IgD-negative memory B cell (primary cell): Measurements from ENCODE around the gene MORF4L1. TPM values are rescaled to one million over a fixed set of nuclear protein-coding genes. Genes with fewer than 3 reads are reported as not detected.

Source experiments
- polyA plus RNA-seq: library from polyadenylated mRNA; unstranded; fragments of 300-500 nt; fragmentation: Illumina TruSeq; gene quantifications from one replicate; pipeline ENCODE4 v1.2.3, GENCODE V29; 2021

Gene MORF4L1
- polyA plus RNA-seq, 1 donor from 2014 or later: 218 TPM

Other genes starting within 250 kb of the MORF4L1 start
- gene CHRNB4, start 231.7 kb upstream of the MORF4L1 start, polyA plus RNA-seq: not detected
- 0.04 TPM for gene ADAMTS7, start 61.4 kb upstream of the MORF4L1 start, polyA plus RNA-seq
- gene CTSH, start 72.2 kb downstream of the MORF4L1 start, polyA plus RNA-seq: 615 TPM
- 2.4 TPM for gene RASGRF1, start 217.9 kb downstream of the MORF4L1 start, polyA plus RNA-seq